K562 (cell line): ENCODE results near the gene SERPIND1. TPM values are rescaled to one million over a fixed set of nuclear protein-coding genes. Genes with fewer than 3 reads are reported as not detected.

Experiments
- ATF3 ChIP-seq, 2 experiments: fragments of 450-650 bp in 1 of 2; sonication (generic) in 1 of 2; formaldehyde crosslinking in 1 of 2; IDR thresholded peaks in 1 of 2; conservative IDR thresholded peaks in 1 of 2; 2 replicates each; pipeline versions ENCODE4 v1.6.1 to v1.8.1; 2016 to 2023; ENCODE audit warnings: mild to moderate bottlenecking in 2 of 2, moderate library complexity in 2 of 2, inconsistent platforms in 1 of 2, missing genetic modification reagents in 1 of 2
- CEBPG ChIP-seq, 3 experiments: fragments of 200-800 bp in 1 of 3; sonication (Bioruptor generic) in 1 of 3; sonication (generic) in 1 of 3; formaldehyde crosslinking in 1 of 3; IDR thresholded peaks in 2 of 3; conservative IDR thresholded peaks in 1 of 3; 2 replicates each; pipeline versions ENCODE4 v1.6.1 to v1.8.0; 2016 to 2022; ENCODE audit warnings: missing compliant biosample characterization in 2 of 3, missing genetic modification characterization in 2 of 3, mild to moderate bottlenecking in 1 of 3, missing genetic modification reagents in 1 of 3
- CHD4 ChIP-seq: fragments of 200-600 bp; sonication (generic); IDR thresholded peaks from 3 replicates; pipeline ENCODE4 v1.6.1; 2012; ENCODE audit warnings: low read depth, mild to moderate bottlenecking, mixed read lengths, low read length, inconsistent platforms; ENCODE audit not compliant: insufficient read depth, insufficient replicate concordance, poor library complexity, severe bottlenecking
- DMBX1 ChIP-seq: fragments of 250-450 bp; sonication (Bioruptor Pico); IDR thresholded peaks from 2 replicates; pipeline ENCODE4 v1.8.0; 2022; ENCODE audit warnings: inconsistent platforms, mild to moderate bottlenecking, moderate library complexity, borderline replicate concordance
- ELF2 ChIP-seq: fragments of 250-450 bp; sonication (Bioruptor Pico); IDR thresholded peaks from 2 replicates; pipeline ENCODE4 v1.5.0; 2021; ENCODE audit warnings: mild to moderate bottlenecking
- ID3 ChIP-seq, 2 experiments: fragments of 250-450 bp in 1 of 2; fragments of 450-650 bp in 1 of 2; sonication (Bioruptor Pico) in 1 of 2; IDR thresholded peaks; 2 replicates each; pipeline versions ENCODE4 v1.6.1 to v1.8.0; 2016 to 2021; ENCODE audit warnings: mild to moderate bottlenecking in 2 of 2, moderate library complexity in 2 of 2, missing compliant biosample characterization in 1 of 2, missing genetic modification characterization in 1 of 2
- NR2C1 ChIP-seq, 2 experiments: fragments of 450-650 bp; IDR thresholded peaks; 2 replicates each; pipeline ENCODE4 v1.6.1; 2017; ENCODE audit warnings: mild to moderate bottlenecking in 2 of 2, antibody characterized with exemption in 1 of 2, inconsistent platforms in 1 of 2, missing compliant biosample characterization in 1 of 2, missing genetic modification characterization in 1 of 2
- POLR2AphosphoS5 ChIP-seq: IDR thresholded peaks from 2 replicates; pipeline ENCODE4 v1.6.1; 2011; ENCODE audit warnings: mild to moderate bottlenecking, low read depth, low read length, moderate library complexity; ENCODE audit not compliant: control insufficient read depth, insufficient read depth
- POLR2B ChIP-seq: fragments of 450-650 bp; IDR thresholded peaks from 2 replicates; pipeline ENCODE4 v1.6.1; 2018; ENCODE audit warnings: low read depth; ENCODE audit not compliant: partially characterized antibody
- SUPT5H ChIP-seq: fragments of 450-650 bp; IDR thresholded peaks from 2 replicates; pipeline ENCODE4 v1.6.1; 2016
- TOE1 ChIP-seq, 2 experiments: fragments of 450-650 bp in 1 of 2; sonication (generic) in 1 of 2; formaldehyde crosslinking in 1 of 2; IDR thresholded peaks; 2 replicates each; pipeline versions ENCODE4 v1.7.1 to v1.8.0; 2016 to 2022; ENCODE audit warnings: borderline replicate concordance in 2 of 2, mild to moderate bottlenecking in 2 of 2, antibody characterized with exemption in 1 of 2, inconsistent platforms in 1 of 2, low read depth in 1 of 2, missing genetic modification reagents in 1 of 2, moderate library complexity in 1 of 2
- ZBTB1 ChIP-seq: sonication (generic); formaldehyde crosslinking; IDR thresholded peaks from 2 replicates; pipeline ENCODE4 v1.8.1; 2023; ENCODE audit warnings: missing genetic modification reagents, low read depth, mild to moderate bottlenecking, borderline replicate concordance
- ZNF174 ChIP-seq: fragments of 250-450 bp; sonication (Bioruptor Pico); IDR thresholded peaks from 2 replicates; pipeline ENCODE4 v1.4.0; 2020; ENCODE audit warnings: mild to moderate bottlenecking
- ZNF232 ChIP-seq: sonication (generic); formaldehyde crosslinking; IDR thresholded peaks from 2 replicates; pipeline ENCODE4 v1.8.0; 2022; ENCODE audit warnings: mild to moderate bottlenecking, missing genetic modification reagents
- polyA plus RNA-seq, 8 experiments: library from polyadenylated mRNA; depleted of rRNA in 4 of 8; stranded (reverse) in 5 of 8; unstranded in 3 of 8; fragments of >200 nt; fragmentation: Nextera tagmentation in 2 of 8; fragmentation: Illumina TruSeq in 1 of 8; extraction: Ambion mirVana in 2 of 8; extraction: Trizol in 1 of 8; gene quantifications; 2 replicates each; pipeline versions ENCODE4 v1.2.1 to v1.2.3, GENCODE V29; 2011 to 2014; ENCODE audit warnings: inconsistent platforms in 1 of 8, missing spikeins in 1 of 8
- total RNA-seq, 7 experiments: library from RNA; depleted of rRNA in 6 of 7; stranded (reverse); fragments of >200 nt in 6 of 7; fragmentation: Illumina TruSeq in 2 of 7; extraction: Trizol in 2 of 7; gene quantifications; 2 replicates each; pipeline versions ENCODE4 v1.2.1 to v1.2.3, GENCODE V29; 2011 to 2021; ENCODE audit warnings: low replicate concordance in 1 of 7
- TF ChIP-seq, protein P1 (sequence below): fragments of 450-650 bp; IDR thresholded peaks from 2 replicates; pipeline ENCODE4 v1.6.1; 2018; ENCODE audit warnings: mild to moderate bottlenecking, low read depth; ENCODE audit not compliant: partially characterized antibody
- TF ChIP-seq, protein P2 (sequence below): fragments of 450-650 bp; conservative IDR thresholded peaks from 2 replicates; pipeline ENCODE4 v1.6.1; 2016; ENCODE audit warnings: missing genetic modification characterization, low read depth, mild to moderate bottlenecking, missing compliant biosample characterization, moderate library complexity
- TF ChIP-seq, protein P3 (sequence below): fragments of 250-450 bp; sonication (Bioruptor Pico); IDR thresholded peaks from 2 replicates; pipeline ENCODE4 v1.5.1; 2021; ENCODE audit warnings: mild to moderate bottlenecking

Gene SERPIND1
- total and polyA plus RNA-seq, 9 of the 15 experiments (the other 6 are each of a cell fraction or from before 2014, with no cell fraction given): 0.04 to 0.11 (median 0.09) TPM; not detected in 6

DNA sequence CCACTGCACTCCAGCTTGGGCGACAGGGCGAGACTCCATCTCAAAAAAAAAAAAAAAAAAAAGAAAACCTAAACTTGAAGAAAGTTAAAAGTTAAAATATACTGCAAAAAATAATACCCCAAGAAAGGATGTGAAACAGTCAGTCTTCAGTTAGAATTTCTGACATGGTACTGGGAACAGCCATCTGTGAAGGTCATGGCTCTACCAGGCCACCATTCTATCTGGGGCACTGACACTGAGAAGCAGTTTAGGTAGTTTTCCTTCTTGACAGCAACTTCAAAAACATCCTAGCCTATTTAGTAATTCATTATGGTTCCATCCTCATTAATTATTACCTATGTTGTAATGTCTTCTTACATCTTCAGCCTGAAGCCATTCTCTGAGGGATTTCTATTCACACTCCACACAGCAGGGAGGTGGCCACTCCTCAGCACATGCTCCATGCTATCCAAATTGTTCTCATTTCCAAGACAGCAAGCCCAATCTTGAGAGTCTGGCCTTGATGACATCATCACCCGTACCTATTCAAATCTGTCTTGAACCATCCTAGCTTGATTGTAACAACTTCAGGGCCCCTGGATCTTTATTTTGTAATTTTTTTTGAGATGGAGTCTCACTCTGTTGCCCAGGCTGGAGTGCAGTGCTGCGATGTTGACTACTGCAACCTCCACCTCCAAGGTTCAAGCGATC lies 38.2 kb downstream of the SERPIND1 start (continued):
- TF ChIP-seq, protein P1, sequence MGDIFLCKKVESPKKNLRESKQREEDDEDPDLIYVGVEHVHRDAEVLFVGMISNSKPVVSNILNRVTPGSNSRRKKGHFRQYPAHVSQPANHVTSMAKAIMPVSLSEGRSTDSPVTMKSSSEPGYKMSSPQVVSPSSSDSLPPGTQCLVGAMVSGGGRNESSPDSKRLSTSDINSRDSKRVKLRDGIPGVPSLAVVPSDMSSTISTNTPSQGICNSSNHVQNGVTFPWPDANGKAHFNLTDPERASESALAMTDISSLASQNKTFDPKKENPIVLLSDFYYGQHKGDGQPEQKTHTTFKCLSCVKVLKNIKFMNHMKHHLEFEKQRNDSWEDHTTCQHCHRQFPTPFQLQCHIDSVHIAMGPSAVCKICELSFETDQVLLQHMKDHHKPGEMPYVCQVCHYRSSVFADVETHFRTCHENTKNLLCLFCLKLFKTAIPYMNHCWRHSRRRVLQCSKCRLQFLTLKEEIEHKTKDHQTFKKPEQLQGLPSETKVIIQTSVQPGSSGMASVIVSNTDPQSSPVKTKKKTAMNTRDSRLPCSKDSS: no peak
- peak; percentile 20 for TF ChIP-seq POLR2B
- TF ChIP-seq ZNF174 (CRISPR knock-in tag): no peak
- TF ChIP-seq, protein P2, sequence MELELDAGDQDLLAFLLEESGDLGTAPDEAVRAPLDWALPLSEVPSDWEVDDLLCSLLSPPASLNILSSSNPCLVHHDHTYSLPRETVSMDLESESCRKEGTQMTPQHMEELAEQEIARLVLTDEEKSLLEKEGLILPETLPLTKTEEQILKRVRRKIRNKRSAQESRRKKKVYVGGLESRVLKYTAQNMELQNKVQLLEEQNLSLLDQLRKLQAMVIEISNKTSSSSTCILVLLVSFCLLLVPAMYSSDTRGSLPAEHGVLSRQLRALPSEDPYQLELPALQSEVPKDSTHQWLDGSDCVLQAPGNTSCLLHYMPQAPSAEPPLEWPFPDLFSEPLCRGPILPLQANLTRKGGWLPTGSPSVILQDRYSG: no peak
- TF ChIP-seq, protein P3, sequence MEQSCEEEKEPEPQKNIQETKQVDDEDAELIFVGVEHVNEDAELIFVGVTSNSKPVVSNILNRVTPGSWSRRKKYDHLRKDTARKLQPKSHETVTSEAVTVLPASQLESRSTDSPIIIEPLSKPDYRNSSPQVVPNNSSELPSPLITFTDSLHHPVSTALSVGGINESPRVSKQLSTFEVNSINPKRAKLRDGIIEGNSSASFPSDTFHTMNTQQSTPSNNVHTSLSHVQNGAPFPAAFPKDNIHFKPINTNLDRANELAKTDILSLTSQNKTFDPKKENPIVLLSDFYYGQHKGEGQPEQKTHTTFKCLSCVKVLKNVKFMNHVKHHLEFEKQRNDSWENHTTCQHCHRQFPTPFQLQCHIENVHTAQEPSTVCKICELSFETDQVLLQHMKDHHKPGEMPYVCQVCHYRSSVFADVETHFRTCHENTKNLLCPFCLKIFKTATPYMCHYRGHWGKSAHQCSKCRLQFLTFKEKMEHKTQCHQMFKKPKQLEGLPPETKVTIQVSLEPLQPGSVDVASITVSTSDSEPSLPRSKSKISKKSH (CRISPR knock-in tag): 0 out of 2 replicates have a peak, but pooled peaks have one; percentile 31
- TF ChIP-seq TOE1 (IDR thresholded peaks at IDR 0.05; ENCODE audit: borderline replicate concordance): no peak
- TF ChIP-seq TOE1 (CRISPR knock-in tag; IDR thresholded peaks at IDR 0.05; ENCODE audit: borderline replicate concordance, low read depth): 0 out of 2 replicates have a peak, but pooled peaks have one; percentile 25
- TF ChIP-seq POLR2AphosphoS5: 0 out of 2 replicates have a peak, but pooled peaks have one; percentile 23
- peak; percentile 43 for TF ChIP-seq CEBPG (CRISPR knock-in tag; IDR thresholded peaks at IDR 0.05)
- TF ChIP-seq CEBPG (tag; conservative IDR thresholded peaks at IDR 0.05 in 1 of 2, IDR thresholded peaks at IDR 0.05 in 1 of 2): no peak; a peak in 1 of 4 replicates
- TF ChIP-seq CHD4: no peak
- peak; percentile 40; the same call in 1 of the 2 replicates for TF ChIP-seq ELF2
- no peak for TF ChIP-seq DMBX1 (CRISPR knock-in tag)
- peak; percentile 95 for TF ChIP-seq ATF3 (IDR thresholded peaks at IDR 0.05)
- TF ChIP-seq ATF3 (CRISPR knock-in tag; conservative IDR thresholded peaks at IDR 0.05): no peak
- TF ChIP-seq SUPT5H: 0 out of 2 replicates have a peak, but pooled peaks have one; percentile 12
- no peak for TF ChIP-seq ID3 (CRISPR knock-in tag; IDR thresholded peaks at IDR 0.05)
- peak; percentile 31; the same call in 1 of the 2 replicates for TF ChIP-seq ID3 (tag; IDR thresholded peaks at IDR 0.05)
- 0 out of 2 replicates have a peak, but pooled peaks have one; percentile 24 for TF ChIP-seq ZNF232 (CRISPR knock-in tag)
- no peak for TF ChIP-seq NR2C1 (IDR thresholded peaks at IDR 0.05)
- 0 out of 2 replicates have a peak, but pooled peaks have one; percentile 7 for TF ChIP-seq NR2C1 (tag; IDR thresholded peaks at IDR 0.05)
- TF ChIP-seq ZBTB1 (CRISPR knock-in tag): no peak
